GM04503 (cell line): Measurements from ENCODE around the gene ATP4A.
A peak's percentile ranks its signal among the peaks of the same experiment; 100 is the strongest.

ENCODE experiments used
- DNase-seq: peaks from one replicate; pipeline ENCODE4 v3.0.0-alpha.2; 2012; ENCODE audit warnings: low read depth

ATP4A gene

GRCh38 chr19:35524181-35524837 is 39.1 kb downstream of the ATP4A start:
- no peak for DNase-seq

- no peak for DNase-seq
These were observed 40.6 kb downstream of the ATP4A start for GRCh38 chr19:35522745-35523327.

DNA sequence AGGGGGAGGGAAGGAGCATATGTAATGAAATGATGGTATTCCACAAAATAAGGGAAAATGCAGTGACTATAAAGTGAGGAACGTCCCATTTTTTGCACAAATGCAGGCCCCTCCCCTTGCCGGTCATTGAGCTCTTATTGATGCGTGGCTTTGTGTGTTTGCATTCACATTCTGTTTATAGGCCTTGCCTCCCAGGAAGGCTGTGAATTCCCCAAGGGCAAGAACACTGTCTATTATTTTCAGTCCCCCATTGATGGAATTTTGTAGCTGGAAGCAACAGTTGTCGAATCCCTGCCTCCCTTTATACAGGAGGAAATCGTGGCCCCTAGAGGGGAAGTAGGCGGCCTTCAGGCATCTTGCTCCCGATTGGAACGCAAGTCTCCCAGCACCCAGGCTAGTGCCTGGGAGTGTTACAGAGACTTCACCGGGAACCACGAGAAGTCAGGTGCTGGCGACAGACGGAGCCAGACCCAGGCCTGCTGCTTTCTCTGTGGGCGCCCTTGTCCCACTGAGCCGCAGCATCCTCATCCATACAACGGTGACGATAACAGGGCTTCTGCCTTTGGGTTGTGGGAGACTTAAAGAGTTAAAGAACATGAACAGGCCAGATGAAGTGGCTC is 42.2 kb downstream of the ATP4A start:
- no peak for DNase-seq

GRCh38 chr19:35519291-35519690 is 44.2 kb downstream of the ATP4A start:
- no peak for DNase-seq

DNA sequence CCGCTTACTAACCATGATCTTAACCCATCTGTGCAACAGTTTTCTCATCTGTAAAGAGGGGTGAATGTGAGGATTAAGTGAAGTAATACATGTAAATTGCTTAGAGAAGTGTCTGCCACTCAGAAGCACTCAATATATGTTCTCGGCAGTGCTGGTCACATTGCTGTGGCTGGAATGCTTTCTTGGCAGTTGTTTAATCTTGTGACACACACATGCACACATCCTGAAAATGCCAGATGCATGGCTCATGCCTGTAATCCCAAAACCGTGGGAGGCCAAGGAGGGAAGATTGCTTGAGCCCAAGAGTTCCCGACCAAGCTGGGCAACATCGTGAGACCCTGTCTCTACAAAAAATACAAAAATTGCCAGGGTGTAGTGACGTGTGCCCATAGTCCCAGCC is 45.1 kb downstream of the ATP4A start:
- DNase-seq: peak; percentile 87

DNA sequence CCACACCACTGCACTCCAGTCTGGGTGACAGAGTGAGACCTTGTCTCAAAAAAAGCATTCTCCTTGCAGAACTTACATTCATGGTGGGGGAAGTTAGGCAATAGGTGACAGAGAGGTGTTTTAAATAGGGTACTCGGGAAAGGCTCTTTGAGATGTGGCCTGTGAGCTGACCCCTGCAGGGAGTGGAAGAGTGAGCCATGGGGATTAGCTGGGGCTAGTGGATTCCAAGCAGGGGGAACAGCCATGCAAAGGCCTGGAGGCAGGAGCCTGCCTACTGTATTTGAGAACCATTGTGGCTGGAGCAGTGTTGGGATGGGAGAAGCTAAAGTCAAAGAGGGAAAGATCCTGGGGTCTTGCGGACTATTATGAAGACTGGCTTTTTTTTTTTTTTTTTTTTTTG is 46.1 kb downstream of the ATP4A start:
- no peak for DNase-seq

- no peak for DNase-seq
These were observed 47.1 kb downstream of the ATP4A start for GRCh38 chr19:35516310-35516709.

DNA sequence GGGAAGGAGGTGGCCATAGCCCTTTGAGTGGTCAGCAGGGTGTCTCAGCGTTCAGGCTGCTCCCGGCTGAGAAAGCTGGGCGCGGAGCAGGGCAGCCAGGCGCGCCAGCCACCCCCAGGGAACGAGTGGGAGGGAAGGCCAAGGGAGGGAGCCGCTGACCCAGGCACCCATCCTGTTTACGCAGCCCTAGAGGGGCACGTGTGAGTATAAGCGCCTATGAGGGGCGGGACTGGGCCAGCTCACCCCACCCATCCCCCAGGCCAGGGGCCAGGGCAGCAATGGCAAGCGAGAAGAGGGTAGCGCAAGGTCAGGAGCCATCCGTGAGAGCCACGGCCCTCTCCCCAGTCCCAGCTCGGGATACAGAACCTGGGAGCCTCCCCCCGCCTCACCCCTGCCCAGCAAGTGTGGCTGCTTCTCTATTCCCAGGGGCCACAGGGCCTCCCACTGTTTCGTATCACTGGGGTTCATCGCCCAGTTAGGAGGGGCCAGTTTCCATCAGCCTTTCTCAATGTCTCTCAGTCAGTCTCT is 49.1 kb downstream of the ATP4A start:
- no peak for DNase-seq

- peak; percentile 38 for DNase-seq
These were observed 49.7 kb downstream of the ATP4A start, which contains the start of gene DMKN for GRCh38 chr19:35513628-35514281. Gene DMKN (minus strand): TSS chr19:35513649. CDS start chr19:35513475, 174 bp downstream.

GRCh38 chr19:35512831-35513627 is 50.4 kb downstream of the ATP4A start:
- no peak for DNase-seq

DNA sequence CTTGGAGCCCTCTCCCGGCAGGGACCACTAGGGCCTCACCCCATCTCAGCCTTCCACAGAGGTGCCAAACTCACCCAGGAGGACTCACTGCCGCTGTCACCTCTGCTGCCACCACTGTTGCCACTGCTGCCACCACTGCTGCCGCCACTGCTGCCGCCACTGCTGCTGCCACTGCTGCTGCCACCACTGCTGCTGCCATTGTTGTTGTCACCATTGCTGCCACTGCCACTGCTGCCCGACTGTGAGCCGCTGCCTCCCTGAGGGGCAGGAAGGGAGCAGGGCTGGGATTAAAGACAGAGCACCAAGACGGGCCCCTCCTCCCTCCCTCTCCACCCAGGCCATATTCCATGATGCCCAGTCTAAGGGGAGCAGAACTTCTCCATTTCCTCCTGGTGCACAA is 52.1 kb downstream of the ATP4A start:
- no peak for DNase-seq

DNA sequence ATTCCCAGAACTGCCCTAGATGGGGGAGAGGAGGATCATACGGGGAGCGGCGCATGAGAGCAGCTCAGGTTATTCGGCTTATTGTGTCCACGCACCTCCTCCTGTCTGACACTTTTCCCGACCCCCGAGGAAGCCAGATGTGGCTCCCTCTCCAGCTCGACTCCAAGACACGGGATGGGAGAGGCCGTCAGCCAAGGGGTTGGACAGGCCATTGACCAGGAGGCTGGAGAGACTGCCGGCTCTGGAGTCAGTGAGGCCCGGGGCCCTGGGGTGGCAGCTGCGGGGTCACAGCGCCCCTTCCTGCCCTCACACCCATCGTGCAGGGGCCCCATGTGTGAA is 52.9 kb downstream of the ATP4A start:
- no peak for DNase-seq

DNA sequence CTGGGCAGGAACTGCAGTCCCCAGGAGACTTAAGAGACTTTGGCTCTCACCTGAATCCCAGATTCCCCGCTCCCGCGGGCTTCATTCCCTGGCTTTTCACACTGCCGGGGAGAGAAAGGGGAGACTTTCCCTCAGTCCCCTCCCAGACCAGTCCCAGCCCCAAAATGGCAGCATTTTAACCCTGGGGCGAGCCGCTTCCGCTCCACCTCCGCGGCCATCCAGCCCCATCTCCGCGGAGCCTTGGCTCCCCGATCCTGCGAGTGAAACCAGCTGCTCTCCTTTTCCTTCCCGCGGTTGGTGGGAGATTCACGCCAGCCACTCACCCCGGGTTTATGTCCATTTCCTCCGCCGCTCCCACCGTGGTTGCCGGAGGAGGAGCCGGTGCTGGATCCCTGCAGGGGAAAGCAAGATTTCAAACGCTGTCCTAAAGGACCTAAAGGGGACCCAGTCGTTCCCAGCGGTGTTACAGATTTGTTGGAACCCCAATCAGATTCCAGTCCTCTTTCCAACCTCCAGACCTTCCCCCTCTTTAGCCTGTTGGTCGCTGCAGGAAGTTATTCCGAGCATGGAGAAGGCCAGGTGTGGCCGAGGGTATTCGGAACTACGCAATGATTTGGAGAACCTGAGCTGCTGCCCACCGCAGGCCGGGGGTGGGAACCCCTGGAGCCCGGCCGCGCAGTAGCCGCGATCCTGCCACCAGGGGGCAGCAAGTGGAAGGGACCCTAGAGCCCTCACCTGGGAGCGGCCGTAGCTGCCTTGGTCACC is 53.4 kb downstream of the ATP4A start:
- DNase-seq: no peak

- no peak for DNase-seq
These were observed 54.3 kb downstream of the ATP4A start for GRCh38 chr19:35509018-35509652.

DNA sequence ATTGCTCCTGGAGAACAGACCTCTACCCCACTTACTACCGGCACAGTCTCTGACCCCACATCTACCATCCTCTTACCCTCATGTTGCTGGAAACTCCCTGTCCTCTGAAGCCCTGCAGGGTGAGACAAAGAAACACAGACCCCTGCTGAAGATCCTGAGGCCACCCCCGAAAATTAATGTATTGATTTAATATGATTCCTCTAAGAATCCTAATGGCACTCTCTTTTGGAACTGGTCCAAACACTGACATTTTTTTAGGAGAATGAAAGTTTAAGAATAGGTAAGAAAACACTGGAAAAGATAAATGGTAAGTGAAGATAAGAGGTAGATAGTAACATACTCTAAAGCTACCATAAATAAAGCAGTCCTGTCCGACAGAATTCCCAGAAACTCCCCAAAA is 55.3 kb downstream of the ATP4A start:
- no peak for DNase-seq

DNA sequence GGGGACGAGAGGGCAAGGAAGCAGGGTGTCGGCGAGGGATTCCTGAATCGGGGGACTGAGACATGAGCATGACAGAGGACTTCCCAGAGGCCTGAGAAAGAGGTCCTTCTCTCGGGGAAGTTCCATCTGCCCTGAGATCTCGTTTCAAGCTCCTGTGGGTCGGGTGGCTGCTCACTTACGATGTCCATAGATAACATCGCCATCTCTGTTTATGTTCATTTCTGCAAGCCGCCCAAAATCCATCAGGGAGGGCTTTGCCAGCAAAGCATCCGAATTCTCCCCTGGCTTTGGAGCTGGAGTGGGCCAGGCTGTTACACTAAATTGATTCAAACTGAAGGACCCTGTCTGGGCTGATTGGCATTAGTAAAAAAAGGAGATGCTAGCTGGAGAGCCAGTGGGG is 55.9 kb downstream of the ATP4A start:
- DNase-seq: no peak

DNA sequence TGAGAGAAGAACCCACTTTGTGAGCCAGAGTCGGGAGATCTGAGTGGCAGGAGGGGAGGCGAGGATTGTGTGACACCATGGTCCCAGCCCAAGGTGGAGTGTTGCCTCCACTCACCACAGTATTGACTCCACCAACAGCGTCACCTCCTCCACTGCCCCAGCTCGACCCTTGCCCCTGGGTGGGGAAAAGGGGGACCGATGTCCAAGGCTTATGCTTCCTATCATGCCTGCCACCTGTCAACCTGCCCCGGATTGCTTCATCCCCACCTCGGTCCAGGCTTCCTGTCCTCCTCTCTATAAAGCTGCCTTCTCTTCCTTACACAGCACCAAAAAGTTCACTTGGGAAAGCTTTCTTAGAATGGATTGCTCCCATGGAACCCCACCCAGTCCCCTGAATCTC is 57.4 kb downstream of the ATP4A start:
- DNase-seq: no peak

DNA sequence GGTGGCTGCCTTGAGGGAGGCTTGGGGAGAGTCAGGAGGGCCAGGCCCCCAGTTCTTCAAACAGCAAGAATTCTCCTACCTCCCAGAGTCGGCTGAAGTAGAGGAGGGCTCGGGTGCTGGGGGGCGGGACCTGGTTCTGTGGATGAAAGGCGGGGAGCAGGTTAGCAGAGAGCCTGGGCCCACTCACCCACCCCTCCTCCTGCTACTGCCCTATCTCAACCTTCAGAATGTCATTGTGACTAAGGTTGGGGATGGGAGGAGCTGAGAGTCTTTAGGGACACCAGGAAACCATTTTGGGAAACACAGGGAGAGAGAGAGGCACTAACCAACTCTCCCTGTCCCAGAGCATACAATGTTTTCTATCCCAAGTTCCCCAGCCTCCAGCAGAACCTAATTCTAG is 60.7 kb downstream of the ATP4A start:
- no peak for DNase-seq

DNA sequence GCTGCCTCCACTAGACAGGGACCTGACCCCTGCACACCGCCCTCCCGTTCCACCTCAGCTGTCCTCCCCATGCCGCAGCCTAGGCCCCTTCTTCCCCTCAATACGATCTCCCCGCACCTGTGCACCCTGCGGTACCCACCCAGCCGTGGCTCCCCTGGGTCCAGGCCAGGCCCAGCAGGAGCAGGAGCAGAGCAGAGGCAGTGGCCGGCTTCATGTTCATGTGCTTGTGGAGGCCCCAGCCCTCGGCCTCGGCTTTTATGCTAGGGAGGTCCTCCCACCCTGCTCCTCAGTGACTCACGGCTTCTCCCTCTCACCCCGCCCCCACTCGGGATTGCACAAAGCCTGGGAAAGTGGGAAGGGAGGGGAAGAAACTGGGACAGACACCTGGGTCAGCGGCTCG is 61.8 kb downstream of the ATP4A start:
- no peak for DNase-seq

GRCh38 chr19:35500611-35501010 is 62.8 kb downstream of the ATP4A start:
- DNase-seq: no peak
